Measurements from ENCODE around the gene ROR1. TPM values are rescaled to one million over a fixed set of nuclear protein-coding genes. Genes with fewer than 3 reads are reported as not detected.

ROR1 gene
- total and polyA plus RNA-seq, 2 donors (not counting 1 experiment from before 2014, with no cell fraction given): 0.46 to 16.0 TPM

GRCh38 chr1:64127297-64127696 lies 353.5 kb downstream of the ROR1 start:
- Histone ChIP-seq H3K4me1 (ENCODE audit: control insufficient read depth in 2 of 2, insufficient read depth in 2 of 2, low read length in 2 of 2) (no peaks in the 10 kb centered on the region), H3K79me2 (ENCODE audit: control insufficient read depth, insufficient read depth, low read length) (no peaks in the 10 kb centered on the region), H3K4me2 (replicated peaks; ENCODE audit: low read depth, low read length, poor library complexity, severe bottlenecking) (no peak overlapping the region), H4K20me1 (ENCODE audit: control insufficient read depth, insufficient read depth, low read length, poor library complexity, severe bottlenecking) (no peaks in the 10 kb centered on the region), H3K4me3 (ENCODE audit: control extremely low read depth in 1 of 5, extremely low read depth in 1 of 5, insufficient read depth in 1 of 5, low read depth in 2 of 5, low read length in 4 of 5) (no peak overlapping the region), H3K9me3 (ENCODE audit: control extremely low read depth in 1 of 3, control insufficient read depth in 2 of 3, insufficient read depth in 1 of 3, low read length in 2 of 3) (no peaks in the 10 kb centered on the region), H3K27me3 (replicated peaks in 1 of 4; ENCODE audit: control extremely low read depth in 1 of 4, control insufficient read depth in 3 of 4, insufficient read depth in 4 of 4, low read length in 3 of 4) (no peaks in the 10 kb centered on the region), H3K9ac (ENCODE audit: low read length) (no peak overlapping the region), H2AFZ (ENCODE audit: insufficient read depth, low read depth, low read length, poor library complexity, severe bottlenecking) (no peak overlapping the region), H3K36me3 (replicated peaks in 1 of 2; ENCODE audit: control extremely low read depth in 1 of 2, control insufficient read depth in 1 of 2, extremely low read depth in 1 of 2, insufficient read depth in 2 of 2, low read length in 1 of 2) (no peaks in the 10 kb centered on the region), H3K27ac (ENCODE audit: low read length in 2 of 2) (no peak overlapping the region)
- H3K27me3 Mint-ChIP-seq: peaks cover 7% of the 10 kb centered on the region
- 80% methylated on average over 1 of the region's 3 CpGs for WGBS (ENCODE audit: insufficient coverage)
- ATAC-seq (ENCODE audit: low read depth): no peak
- ChIA-PET CTCF (interaction anchor here (0.6 kb wide), 1 partner anchor 436 kb away, joined by 3 read pairs; no protein-coding TSS in a partner anchor), POLR2A (no interaction called here)
- no peaks in the 10 kb centered on the region for H3K4me1 Mint-ChIP-seq
- no peak overlapping the region for H3K4me3 Mint-ChIP-seq
- DNase-seq: no peak
- H3K27ac Mint-ChIP-seq: no peak overlapping the region
- H3K9me3 Mint-ChIP-seq (ENCODE audit: insufficient read depth): no peaks in the 10 kb centered on the region
- intact Hi-C loops (cut with micrococcal nuclease): no loop called here
- TF ChIP-seq, protein P1, sequence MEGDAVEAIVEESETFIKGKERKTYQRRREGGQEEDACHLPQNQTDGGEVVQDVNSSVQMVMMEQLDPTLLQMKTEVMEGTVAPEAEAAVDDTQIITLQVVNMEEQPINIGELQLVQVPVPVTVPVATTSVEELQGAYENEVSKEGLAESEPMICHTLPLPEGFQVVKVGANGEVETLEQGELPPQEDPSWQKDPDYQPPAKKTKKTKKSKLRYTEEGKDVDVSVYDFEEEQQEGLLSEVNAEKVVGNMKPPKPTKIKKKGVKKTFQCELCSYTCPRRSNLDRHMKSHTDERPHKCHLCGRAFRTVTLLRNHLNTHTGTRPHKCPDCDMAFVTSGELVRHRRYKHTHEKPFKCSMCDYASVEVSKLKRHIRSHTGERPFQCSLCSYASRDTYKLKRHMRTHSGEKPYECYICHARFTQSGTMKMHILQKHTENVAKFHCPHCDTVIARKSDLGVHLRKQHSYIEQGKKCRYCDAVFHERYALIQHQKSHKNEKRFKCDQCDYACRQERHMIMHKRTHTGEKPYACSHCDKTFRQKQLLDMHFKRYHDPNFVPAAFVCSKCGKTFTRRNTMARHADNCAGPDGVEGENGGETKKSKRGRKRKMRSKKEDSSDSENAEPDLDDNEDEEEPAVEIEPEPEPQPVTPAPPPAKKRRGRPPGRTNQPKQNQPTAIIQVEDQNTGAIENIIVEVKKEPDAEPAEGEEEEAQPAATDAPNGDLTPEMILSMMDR (IDR thresholded peaks at IDR 0.05): no peak
- no peak for TF ChIP-seq EZH2 (IDR thresholded peaks at IDR 0.05; ENCODE audit: borderline replicate concordance, insufficient read depth, low read depth, low read length, poor library complexity, severe bottlenecking)

DNA sequence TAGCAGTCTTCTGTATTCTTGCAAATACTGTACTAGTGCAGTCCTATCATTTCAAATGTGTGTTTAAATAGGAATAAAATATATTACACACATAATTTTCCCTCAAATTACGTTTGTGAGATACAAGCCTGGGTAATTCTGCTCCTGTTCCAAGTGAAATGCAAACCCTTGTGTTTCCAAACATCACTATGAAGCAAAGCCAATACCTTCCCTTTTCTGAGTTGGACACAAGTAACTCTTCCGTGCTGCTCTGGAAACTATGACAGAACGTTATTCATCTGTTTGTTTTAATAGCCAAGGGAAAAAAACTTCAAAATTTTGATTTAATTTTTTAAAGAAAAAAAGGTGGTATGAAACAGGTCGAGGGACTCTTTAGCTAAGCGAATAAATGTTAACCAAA lies 355.9 kb downstream of the ROR1 start:
- H3K79me2 ChIP-seq (ENCODE audit: control insufficient read depth, insufficient read depth, low read length): no peaks in the 10 kb centered on the region
- no peaks in the 10 kb centered on the region for H3K9me3 ChIP-seq (ENCODE audit: control extremely low read depth in 1 of 3, control insufficient read depth in 2 of 3, insufficient read depth in 1 of 3, low read length in 2 of 3)
- intact Hi-C loops (cut with micrococcal nuclease): loop anchor here (10.0 kb wide), 1 partner anchor 115 kb away; no protein-coding TSS in a partner anchor
- peaks cover 2% of the 10 kb centered on the region for H3K4me1 Mint-ChIP-seq
- no peak overlapping the region for H3K27ac Mint-ChIP-seq
- H3K4me2 ChIP-seq (replicated peaks; ENCODE audit: low read depth, low read length, poor library complexity, severe bottlenecking): no peak overlapping the region
- H2AFZ ChIP-seq (ENCODE audit: insufficient read depth, low read depth, low read length, poor library complexity, severe bottlenecking): no peak overlapping the region
- H3K27me3 Mint-ChIP-seq: peaks cover 10% of the 10 kb centered on the region
- no peak overlapping the region for H3K4me3 Mint-ChIP-seq
- WGBS (ENCODE audit: insufficient coverage): 76% methylated on average over 3 of the region's 5 CpGs
- no peak overlapping the region for H3K27ac ChIP-seq (ENCODE audit: low read length in 2 of 2)
- no peaks in the 10 kb centered on the region for H3K36me3 ChIP-seq (replicated peaks in 1 of 2; ENCODE audit: control extremely low read depth in 1 of 2, control insufficient read depth in 1 of 2, extremely low read depth in 1 of 2, insufficient read depth in 2 of 2, low read length in 1 of 2)
- H3K9me3 Mint-ChIP-seq (ENCODE audit: insufficient read depth): no peaks in the 10 kb centered on the region
- H3K4me3 ChIP-seq (ENCODE audit: control extremely low read depth in 1 of 5, extremely low read depth in 1 of 5, insufficient read depth in 1 of 5, low read depth in 2 of 5, low read length in 4 of 5): no peak overlapping the region
- TF ChIP-seq EZH2 (IDR thresholded peaks at IDR 0.05; ENCODE audit: borderline replicate concordance, insufficient read depth, low read depth, low read length, poor library complexity, severe bottlenecking): no peak
- TF ChIP-seq, protein P1 (IDR thresholded peaks at IDR 0.05): no peak
- CTCF ChIA-PET: interaction anchor here (1.5 kb wide), 1 partner anchor 438 kb away, joined by 4 read pairs; no protein-coding TSS in a partner anchor
- H3K9ac ChIP-seq (ENCODE audit: low read length): no peak overlapping the region
- DNase-seq (no peak), ATAC-seq (ENCODE audit: low read depth) (no peak)
- no peaks in the 10 kb centered on the region for H4K20me1 ChIP-seq (ENCODE audit: control insufficient read depth, insufficient read depth, low read length, poor library complexity, severe bottlenecking)
- POLR2A ChIA-PET: no interaction called here
- no peaks in the 10 kb centered on the region for H3K4me1 ChIP-seq (ENCODE audit: control insufficient read depth in 2 of 2, insufficient read depth in 2 of 2, low read length in 2 of 2)
- H3K27me3 ChIP-seq (replicated peaks in 1 of 4; ENCODE audit: control extremely low read depth in 1 of 4, control insufficient read depth in 3 of 4, insufficient read depth in 4 of 4, low read length in 3 of 4): no peaks in the 10 kb centered on the region
